ENCODE results near the gene ARRB1.

Gene ARRB1

GRCh38 chr11:75342966-75343870 is 8.2 kb downstream of the ARRB1 start (continued):
- TF ChIP-seq, protein P1, sequence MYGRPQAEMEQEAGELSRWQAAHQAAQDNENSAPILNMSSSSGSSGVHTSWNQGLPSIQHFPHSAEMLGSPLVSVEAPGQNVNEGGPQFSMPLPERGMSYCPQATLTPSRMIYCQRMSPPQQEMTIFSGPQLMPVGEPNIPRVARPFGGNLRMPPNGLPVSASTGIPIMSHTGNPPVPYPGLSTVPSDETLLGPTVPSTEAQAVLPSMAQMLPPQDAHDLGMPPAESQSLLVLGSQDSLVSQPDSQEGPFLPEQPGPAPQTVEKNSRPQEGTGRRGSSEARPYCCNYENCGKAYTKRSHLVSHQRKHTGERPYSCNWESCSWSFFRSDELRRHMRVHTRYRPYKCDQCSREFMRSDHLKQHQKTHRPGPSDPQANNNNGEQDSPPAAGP (tag by site-specific recombination; IDR thresholded peaks at IDR 0.05) = 0 out of 2 replicates have a peak, but pooled peaks have one; percentile 36
- TF ChIP-seq ZNF792 (tag by site-specific recombination; IDR thresholded peaks at IDR 0.05) = no peak
- TF ChIP-seq ZNF341 (tag by site-specific recombination; IDR thresholded peaks at IDR 0.05; ENCODE audit: low read depth) = peak; percentile 33
- TF ChIP-seq REPIN1 (tag by site-specific recombination; IDR thresholded peaks at IDR 0.05; ENCODE audit: low read depth) = no peak
- TF ChIP-seq, protein P2, sequence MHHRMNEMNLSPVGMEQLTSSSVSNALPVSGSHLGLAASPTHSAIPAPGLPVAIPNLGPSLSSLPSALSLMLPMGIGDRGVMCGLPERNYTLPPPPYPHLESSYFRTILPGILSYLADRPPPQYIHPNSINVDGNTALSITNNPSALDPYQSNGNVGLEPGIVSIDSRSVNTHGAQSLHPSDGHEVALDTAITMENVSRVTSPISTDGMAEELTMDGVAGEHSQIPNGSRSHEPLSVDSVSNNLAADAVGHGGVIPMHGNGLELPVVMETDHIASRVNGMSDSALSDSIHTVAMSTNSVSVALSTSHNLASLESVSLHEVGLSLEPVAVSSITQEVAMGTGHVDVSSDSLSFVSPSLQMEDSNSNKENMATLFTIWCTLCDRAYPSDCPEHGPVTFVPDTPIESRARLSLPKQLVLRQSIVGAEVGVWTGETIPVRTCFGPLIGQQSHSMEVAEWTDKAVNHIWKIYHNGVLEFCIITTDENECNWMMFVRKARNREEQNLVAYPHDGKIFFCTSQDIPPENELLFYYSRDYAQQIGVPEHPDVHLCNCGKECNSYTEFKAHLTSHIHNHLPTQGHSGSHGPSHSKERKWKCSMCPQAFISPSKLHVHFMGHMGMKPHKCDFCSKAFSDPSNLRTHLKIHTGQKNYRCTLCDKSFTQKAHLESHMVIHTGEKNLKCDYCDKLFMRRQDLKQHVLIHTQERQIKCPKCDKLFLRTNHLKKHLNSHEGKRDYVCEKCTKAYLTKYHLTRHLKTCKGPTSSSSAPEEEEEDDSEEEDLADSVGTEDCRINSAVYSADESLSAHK (tag by site-specific recombination; IDR thresholded peaks at IDR 0.05) = no peak
- TF ChIP-seq ZNF518A (tag by site-specific recombination; conservative IDR thresholded peaks at IDR 0.05; ENCODE audit: low read depth) = no peak
- TF ChIP-seq ZBTB6 (tag by site-specific recombination; IDR thresholded peaks at IDR 0.05) = no peak
- TF ChIP-seq ZBTB21 (tag by site-specific recombination; IDR thresholded peaks at IDR 0.05) = peak; percentile 60
- no peak for TF ChIP-seq ZNF184 (tag by site-specific recombination; IDR thresholded peaks at IDR 0.05)
- TF ChIP-seq, protein P3, sequence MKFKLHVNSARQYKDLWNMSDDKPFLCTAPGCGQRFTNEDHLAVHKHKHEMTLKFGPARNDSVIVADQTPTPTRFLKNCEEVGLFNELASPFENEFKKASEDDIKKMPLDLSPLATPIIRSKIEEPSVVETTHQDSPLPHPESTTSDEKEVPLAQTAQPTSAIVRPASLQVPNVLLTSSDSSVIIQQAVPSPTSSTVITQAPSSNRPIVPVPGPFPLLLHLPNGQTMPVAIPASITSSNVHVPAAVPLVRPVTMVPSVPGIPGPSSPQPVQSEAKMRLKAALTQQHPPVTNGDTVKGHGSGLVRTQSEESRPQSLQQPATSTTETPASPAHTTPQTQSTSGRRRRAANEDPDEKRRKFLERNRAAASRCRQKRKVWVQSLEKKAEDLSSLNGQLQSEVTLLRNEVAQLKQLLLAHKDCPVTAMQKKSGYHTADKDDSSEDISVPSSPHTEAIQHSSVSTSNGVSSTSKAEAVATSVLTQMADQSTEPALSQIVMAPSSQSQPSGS (tag by site-specific recombination; IDR thresholded peaks at IDR 0.05; ENCODE audit: low read depth) = peak; percentile 94
- TF ChIP-seq ZNF140 (tag by site-specific recombination; IDR thresholded peaks at IDR 0.05) = no peak
- no peak for TF ChIP-seq ZNF23 (tag by site-specific recombination; IDR thresholded peaks at IDR 0.05; ENCODE audit: borderline replicate concordance)
- no peak for TF ChIP-seq GLIS2 (tag by site-specific recombination; IDR thresholded peaks at IDR 0.05)
- TF ChIP-seq ZNF404 (tag by site-specific recombination; IDR thresholded peaks at IDR 0.05) = no peak
- no peak for TF ChIP-seq HOXD13 (CRISPR knock-in tag; IDR thresholded peaks at IDR 0.05; ENCODE audit: borderline replicate concordance)
- no peak for TF ChIP-seq ZFP37 (tag by site-specific recombination; IDR thresholded peaks at IDR 0.05)
- TF ChIP-seq, protein P4, sequence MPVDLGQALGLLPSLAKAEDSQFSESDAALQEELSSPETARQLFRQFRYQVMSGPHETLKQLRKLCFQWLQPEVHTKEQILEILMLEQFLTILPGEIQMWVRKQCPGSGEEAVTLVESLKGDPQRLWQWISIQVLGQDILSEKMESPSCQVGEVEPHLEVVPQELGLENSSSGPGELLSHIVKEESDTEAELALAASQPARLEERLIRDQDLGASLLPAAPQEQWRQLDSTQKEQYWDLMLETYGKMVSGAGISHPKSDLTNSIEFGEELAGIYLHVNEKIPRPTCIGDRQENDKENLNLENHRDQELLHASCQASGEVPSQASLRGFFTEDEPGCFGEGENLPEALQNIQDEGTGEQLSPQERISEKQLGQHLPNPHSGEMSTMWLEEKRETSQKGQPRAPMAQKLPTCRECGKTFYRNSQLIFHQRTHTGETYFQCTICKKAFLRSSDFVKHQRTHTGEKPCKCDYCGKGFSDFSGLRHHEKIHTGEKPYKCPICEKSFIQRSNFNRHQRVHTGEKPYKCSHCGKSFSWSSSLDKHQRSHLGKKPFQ (tag by site-specific recombination; IDR thresholded peaks at IDR 0.05) = no peak
- TF ChIP-seq ZNF366 (tag by site-specific recombination; conservative IDR thresholded peaks at IDR 0.05) = peak; percentile 73
- no peak for TF ChIP-seq SP3 (tag by site-specific recombination; IDR thresholded peaks at IDR 0.05)
- no peak for TF ChIP-seq ZNF146 (tag by site-specific recombination; IDR thresholded peaks at IDR 0.05)
- peak; percentile 59 for TF ChIP-seq SP7 (tag by site-specific recombination; IDR thresholded peaks at IDR 0.05)
- no peak for TF ChIP-seq ZNF610 (tag by site-specific recombination; IDR thresholded peaks at IDR 0.05; ENCODE audit: borderline replicate concordance)
- no peak for TF ChIP-seq ZNF423 (tag by site-specific recombination; IDR thresholded peaks at IDR 0.05)
- TF ChIP-seq ZIC2 (tag by site-specific recombination; IDR thresholded peaks at IDR 0.05) = peak; percentile 64
- no peak for TF ChIP-seq ZNF548 (tag by site-specific recombination; IDR thresholded peaks at IDR 0.05)
- TF ChIP-seq GLIS1 (tag by site-specific recombination; IDR thresholded peaks at IDR 0.05) = peak; percentile 54
- TF ChIP-seq ZBTB17 (tag by site-specific recombination; IDR thresholded peaks at IDR 0.05) = no peak
